ENCODE data around the gene RANBP3.

GRCh38 chr19:6021878-6022569 is 44.1 kb upstream of the RANBP3 start:
- peak; percentile 57 to 90 (median 73) for TF ChIP-seq CTCF (IDR thresholded peaks at IDR 0.05)
- TF ChIP-seq POLR2A (IDR thresholded peaks at IDR 0.05), result no peak
